Bronchial epithelial cell (primary cell): ENCODE measurements around the gene FAM118B. TPM values are rescaled to one million over a fixed set of nuclear protein-coding genes. Genes with fewer than 3 reads are reported as not detected.

ENCODE experiments used
- DNase-seq: peaks from one replicate; pipeline ENCODE4 v3.0.0-alpha.2; 2010; ENCODE audit warnings: low read depth
- FAIRE-seq: peaks from 2 replicates; lab custom pipeline; 2011; peaks lifted over from hg19 to GRCh38; lab: Jason Lieb, UNC
- H3K27me3 ChIP-seq: 2 replicates; pipeline ENCODE4 v1.5.1; 2011; ENCODE audit warnings: low read length; ENCODE audit not compliant: control insufficient read depth, insufficient read depth
- H3K36me3 ChIP-seq: 2 replicates; pipeline ENCODE4 v1.5.1; 2011; ENCODE audit warnings: low read length; ENCODE audit not compliant: control insufficient read depth, insufficient read depth
- H3K4me3 ChIP-seq: 2 replicates; pipeline ENCODE4 v1.5.1; 2011; ENCODE audit warnings: mild to moderate bottlenecking, low read depth, low read length, control low read depth
- CTCF ChIP-seq: IDR thresholded peaks from 2 replicates; pipeline ENCODE4 v1.5.1; 2011; ENCODE audit warnings: mild to moderate bottlenecking, moderate library complexity, low read length, control low read depth, inconsistent platforms; ENCODE audit not compliant: insufficient read depth, severe bottlenecking
- total RNA-seq: library from RNA; depleted of rRNA; stranded (reverse); fragments of >200 nt; gene quantifications from 2 replicates; pipeline ENCODE4 v1.2.1, GENCODE V29; 2014

FAM118B gene
- total RNA-seq, 1 donor from 2014 or later: 15.8 TPM

- FAIRE-seq (no peak), DNase-seq (no peak)
- Histone ChIP-seq H3K27me3 (no peaks in the 10 kb centered on the region), H3K36me3 (no peaks in the 10 kb centered on the region), H3K4me3 (no peak overlapping the region)
- TF ChIP-seq CTCF: no peak
Measured at GRCh38 chr11:126226334-126227084, 14.9 kb downstream of the FAM118B start.

- Histone ChIP-seq H3K4me3 (no peak overlapping the region), H3K27me3 (no peaks in the 10 kb centered on the region), H3K36me3 (no peaks in the 10 kb centered on the region)
- no peak for TF ChIP-seq CTCF
- no peak for DNase-seq
- FAIRE-seq: no peak
Measured at GRCh38 chr11:126229858-126230540, 18.4 kb downstream of the FAM118B start.

DNA sequence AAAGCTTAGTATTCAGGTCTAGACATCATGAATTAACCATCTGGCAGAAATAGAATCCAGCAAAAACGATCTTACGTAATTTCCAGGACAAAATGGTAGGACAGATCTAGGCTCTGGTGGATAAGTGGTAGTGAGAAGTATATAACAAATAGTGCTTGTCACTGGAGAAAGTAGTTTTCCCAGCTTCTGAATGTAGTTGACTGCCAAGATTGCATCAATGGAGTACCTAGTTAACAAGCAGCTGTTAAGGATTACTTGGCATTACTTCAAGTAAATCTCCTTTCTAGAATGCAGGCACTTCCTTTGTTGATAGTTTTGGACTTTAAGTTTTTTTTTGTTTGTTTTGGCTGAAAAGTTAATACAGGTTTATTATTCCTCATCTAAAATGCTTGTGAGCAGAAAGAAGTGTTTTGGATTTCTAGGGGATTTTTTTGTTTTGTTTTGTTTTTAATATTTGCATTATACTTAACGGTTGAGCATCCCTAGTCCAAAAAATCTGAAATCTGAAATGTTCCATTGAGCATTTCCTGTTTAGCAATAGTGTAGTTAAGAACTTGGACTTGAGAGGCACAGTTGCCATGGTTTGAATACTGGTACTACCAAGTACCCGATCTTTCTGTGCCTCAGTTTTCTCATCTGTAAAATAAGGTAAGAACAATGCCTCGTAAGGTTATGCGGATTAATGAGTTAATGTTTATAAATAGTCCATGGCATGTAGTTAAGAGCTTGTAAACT lies 20.3 kb downstream of the FAM118B start:
- Histone ChIP-seq H3K27me3 (no peaks in the 10 kb centered on the region), H3K36me3 (no peaks in the 10 kb centered on the region), H3K4me3 (no peak overlapping the region)
- no peak for TF ChIP-seq CTCF
- FAIRE-seq (no peak), DNase-seq (peak; percentile 3)

DNA sequence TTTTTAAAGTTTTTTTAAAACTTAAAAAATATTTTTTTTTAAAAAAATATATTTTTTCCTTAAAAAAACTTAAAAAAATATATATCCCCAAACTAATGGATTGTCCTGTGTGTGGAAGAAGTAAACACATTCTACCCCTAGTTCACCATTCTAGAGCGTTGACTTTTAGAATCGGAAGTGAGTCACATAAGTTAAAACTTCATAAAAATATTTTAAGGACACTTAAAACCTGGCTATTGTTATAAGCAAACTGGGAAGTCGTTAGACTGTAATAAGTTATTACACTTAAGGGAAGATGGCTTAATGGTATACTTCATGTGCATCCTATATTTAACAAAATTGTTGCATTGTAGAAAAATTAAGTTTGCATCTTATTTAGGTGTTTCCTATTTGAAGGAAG lies 21.1 kb downstream of the FAM118B start:
- H3K36me3 ChIP-seq: no peaks in the 10 kb centered on the region
- H3K4me3 ChIP-seq: no peak overlapping the region
- no peak for TF ChIP-seq CTCF
- DNase-seq (no peak), FAIRE-seq (no peak)
- H3K27me3 ChIP-seq: no peaks in the 10 kb centered on the region

- TF ChIP-seq CTCF: no peak
- peaks cover 1% of the 10 kb centered on the region for H3K36me3 ChIP-seq
- no peak for FAIRE-seq
- no peaks in the 10 kb centered on the region for H3K27me3 ChIP-seq
- DNase-seq: peak; percentile 53
- H3K4me3 ChIP-seq: no peak overlapping the region
Measured at GRCh38 chr11:126233391-126233790, 21.8 kb downstream of the FAM118B start.
